OCI-LY3 (cell line): ENCODE measurements around the gene MOCS3.

ENCODE experiments used
- EZH2phosphoT487 ChIP-seq: fragments of 200-600 bp; shearing (Covaris generic); IDR thresholded peaks from 2 replicates; pipeline ENCODE4 v1.6.1; 2018; ENCODE audit warnings: antibody characterized with exemption, mixed run types, low read depth
- TF ChIP-seq, protein P1 (sequence below): fragments of 200-600, 300-600 bp; sonication (generic); IDR thresholded peaks from 2 replicates; pipeline ENCODE4 v1.5.1; 2014; ENCODE audit warnings: antibody characterized with exemption, low read length, low read depth

DNA sequence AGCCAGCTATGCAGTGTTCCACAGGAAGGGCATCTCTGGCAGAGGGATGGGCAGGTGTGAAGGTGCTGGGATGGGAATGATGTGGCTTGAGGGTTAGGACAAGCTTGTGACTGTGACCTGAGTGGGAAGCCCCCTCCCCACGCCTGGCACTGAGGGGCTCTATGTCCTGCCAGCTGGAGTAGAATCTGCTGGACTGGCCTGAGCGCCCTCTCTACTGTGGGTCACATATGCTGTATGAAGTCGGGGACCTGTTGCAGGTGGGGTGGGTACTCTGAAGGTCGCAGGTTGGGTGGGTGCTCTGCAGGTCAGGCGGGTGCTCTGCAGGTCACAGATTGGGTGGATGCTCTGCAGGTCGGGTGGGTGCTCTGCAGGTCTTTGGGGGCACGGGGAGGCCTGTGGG lies 44.0 kb downstream of the MOCS3 start:
- TF ChIP-seq, protein P1, sequence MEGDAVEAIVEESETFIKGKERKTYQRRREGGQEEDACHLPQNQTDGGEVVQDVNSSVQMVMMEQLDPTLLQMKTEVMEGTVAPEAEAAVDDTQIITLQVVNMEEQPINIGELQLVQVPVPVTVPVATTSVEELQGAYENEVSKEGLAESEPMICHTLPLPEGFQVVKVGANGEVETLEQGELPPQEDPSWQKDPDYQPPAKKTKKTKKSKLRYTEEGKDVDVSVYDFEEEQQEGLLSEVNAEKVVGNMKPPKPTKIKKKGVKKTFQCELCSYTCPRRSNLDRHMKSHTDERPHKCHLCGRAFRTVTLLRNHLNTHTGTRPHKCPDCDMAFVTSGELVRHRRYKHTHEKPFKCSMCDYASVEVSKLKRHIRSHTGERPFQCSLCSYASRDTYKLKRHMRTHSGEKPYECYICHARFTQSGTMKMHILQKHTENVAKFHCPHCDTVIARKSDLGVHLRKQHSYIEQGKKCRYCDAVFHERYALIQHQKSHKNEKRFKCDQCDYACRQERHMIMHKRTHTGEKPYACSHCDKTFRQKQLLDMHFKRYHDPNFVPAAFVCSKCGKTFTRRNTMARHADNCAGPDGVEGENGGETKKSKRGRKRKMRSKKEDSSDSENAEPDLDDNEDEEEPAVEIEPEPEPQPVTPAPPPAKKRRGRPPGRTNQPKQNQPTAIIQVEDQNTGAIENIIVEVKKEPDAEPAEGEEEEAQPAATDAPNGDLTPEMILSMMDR = no peak
- no peak for TF ChIP-seq EZH2phosphoT487
